Stimulated activated CD4-positive, alpha-beta T cell treated with anti-CD3 and anti-CD28 coated beads, Interleukin-2, amount 100 ng/mL, for 24 hours (primary cell): Measurements from ENCODE around the gene C11orf21.
"Not testable (repeated sequence)": the region's sequence is repeated elsewhere in the genome, so short reads cannot be mapped to it uniquely, and the experiment has no call there.

Experiments
- DNase-seq, 2 donors: peaks; one replicate each; pipeline ENCODE4 v3.0.0-alpha.2; 2020

The C11orf21 gene

GRCh38 chr11:2295971-2296912, 5.5 kb downstream of the C11orf21 start:
- peak in 1 of 2 donors; percentile 14 for DNase-seq

DNA sequence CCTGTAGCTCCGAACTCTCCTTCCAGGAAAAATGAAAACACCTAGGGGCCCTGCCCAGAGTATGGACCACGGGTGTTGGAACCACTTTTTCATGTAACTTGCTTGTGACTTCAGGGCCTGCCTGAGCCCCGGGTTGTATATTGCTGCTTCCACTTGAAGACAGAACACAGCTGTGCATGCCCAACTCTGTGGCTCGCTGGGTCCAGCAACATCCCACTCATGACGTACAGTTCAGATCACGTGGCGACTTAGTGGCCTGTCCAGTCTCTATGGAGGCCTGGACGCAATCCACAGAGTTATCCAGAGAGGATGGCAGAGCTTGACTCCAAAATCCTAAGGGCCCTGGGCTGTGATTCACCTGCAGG, 6.8 kb downstream of the C11orf21 start:
- peak in 1 of 2 donors; percentile 12 for DNase-seq

- DNase-seq: peak in 1 of 2 donors; percentile 17
Measured at GRCh38 chr11:2293984-2294925, 7.5 kb downstream of the C11orf21 start.

GRCh38 chr11:2293531-2293971, 8.2 kb downstream of the C11orf21 start:
- DNase-seq: peak in 1 of 2 donors; percentile 6

- peak in 1 of 2 donors; percentile 12 for DNase-seq
Measured at GRCh38 chr11:2290351-2290841, 11.3 kb downstream of the C11orf21 start.

GRCh38 chr11:2289859-2290258, 11.9 kb downstream of the C11orf21 start:
- no peak for DNase-seq

DNA sequence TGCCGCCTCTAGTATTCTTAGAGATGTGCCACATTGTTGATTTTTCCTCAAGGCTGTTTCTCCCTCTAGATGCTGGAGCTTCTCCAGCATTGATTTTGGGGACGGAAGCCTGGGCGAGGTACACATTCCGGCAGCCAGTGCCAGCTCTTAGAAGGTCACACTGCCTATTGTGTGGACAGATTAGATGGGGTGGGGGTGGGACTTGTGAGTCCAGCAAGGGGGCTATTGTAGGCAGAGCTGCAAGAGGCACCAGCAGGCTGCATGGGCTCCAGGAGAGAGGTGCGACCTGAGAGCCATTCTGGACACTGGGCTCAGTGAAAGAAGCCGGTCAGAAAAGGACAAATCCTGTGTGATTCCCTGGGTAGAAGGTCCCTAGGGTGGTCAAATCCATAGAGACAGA, 12.4 kb downstream of the C11orf21 start:
- no peak for DNase-seq

DNA sequence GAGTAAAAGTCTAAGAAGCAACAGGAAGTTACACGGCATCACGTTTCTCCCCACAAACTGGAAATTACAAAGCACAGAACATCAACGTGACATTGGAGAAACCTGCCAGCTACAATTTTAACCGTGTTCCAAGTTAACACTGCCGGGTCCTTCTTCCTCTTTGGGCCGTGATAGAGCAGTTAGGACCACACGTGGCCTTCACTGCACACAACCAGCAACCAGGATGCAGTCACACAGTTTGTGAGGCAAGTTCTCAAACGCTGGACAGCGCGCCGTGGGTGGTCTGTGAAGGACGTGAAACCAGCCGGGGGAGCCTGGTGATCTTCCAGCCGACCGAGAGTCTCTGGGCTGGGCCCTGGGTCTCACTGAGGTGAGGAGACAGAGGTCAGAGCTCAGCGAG, 14.6 kb downstream of the C11orf21 start:
- DNase-seq: peak in 1 of 2 donors; percentile 9

DNA sequence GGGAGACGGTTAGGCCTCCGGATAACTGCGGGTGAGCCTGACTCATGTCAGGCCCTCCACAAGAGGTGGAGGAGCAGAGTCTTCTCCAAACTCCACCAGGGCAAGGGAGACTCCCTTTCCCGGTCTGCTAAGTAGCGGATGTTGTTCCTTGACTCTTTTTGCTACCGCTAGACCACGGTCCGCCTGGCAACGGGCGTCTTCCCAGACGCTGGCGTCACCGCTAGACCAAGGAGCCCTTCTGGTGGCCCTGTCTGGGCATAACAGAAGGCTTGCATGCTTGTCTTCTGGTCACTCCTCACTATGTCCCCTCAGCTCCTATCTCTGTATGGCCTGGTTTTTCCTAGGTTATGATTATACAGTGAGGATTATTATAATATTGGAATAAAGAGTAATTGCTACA, 15.4 kb downstream of the C11orf21 start:
- not testable (repeated sequence) for DNase-seq

- no peak for DNase-seq
Measured at GRCh38 chr11:2280208-2280607, 21.5 kb downstream of the C11orf21 start.

DNA sequence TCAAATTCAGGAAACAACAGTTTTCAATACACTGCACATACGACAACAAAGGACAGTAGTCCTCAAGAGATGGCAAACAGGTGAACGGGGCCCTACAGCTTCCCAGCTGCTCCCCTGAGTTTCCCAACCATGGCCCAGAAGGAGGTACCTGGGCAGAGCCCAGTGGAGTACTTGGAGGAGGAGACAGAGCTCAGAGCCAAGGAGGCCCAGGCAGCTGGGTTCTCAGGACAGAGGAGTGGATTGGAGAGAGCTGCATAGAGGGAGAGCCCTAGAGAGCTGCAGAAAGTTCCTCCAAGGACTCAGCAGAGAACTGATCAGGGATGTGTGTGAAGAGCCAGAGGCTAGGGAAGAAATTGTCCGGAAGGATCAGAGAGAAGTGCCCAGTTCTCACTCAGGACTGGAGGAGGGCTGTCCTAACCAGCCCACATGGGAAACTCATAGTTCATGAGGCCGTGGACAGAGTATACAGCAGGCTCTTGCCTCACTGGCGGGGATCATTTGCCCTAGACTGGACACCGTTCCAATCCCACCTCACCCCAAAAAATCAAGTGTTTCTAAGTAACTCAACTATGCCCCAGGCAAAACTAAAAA, 23.7 kb downstream of the C11orf21 start:
- DNase-seq: peak in 1 of 2 donors; percentile 11

DNA sequence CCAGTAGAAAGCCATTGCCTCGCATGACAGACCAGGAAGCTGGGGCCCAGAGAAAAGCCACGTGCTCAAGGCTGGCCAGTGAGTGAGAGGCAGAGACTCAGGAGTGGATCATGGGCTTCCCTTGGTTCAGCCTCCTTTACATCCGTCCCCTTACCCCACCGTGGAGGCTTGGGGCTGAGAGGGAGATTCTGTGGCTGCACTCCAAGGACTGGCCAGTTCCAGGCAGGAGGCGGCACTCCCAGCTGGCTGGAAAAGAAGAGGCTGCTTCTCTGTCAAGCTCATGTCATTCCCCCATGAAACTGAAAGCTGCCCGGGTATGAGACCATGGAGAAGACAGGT, 24.7 kb downstream of the C11orf21 start:
- DNase-seq: peak in 1 of 2 donors; percentile 3

GRCh38 chr11:2276280-2277007, 25.3 kb downstream of the C11orf21 start:
- DNase-seq: peak in 1 of 2 donors; percentile 4

DNA sequence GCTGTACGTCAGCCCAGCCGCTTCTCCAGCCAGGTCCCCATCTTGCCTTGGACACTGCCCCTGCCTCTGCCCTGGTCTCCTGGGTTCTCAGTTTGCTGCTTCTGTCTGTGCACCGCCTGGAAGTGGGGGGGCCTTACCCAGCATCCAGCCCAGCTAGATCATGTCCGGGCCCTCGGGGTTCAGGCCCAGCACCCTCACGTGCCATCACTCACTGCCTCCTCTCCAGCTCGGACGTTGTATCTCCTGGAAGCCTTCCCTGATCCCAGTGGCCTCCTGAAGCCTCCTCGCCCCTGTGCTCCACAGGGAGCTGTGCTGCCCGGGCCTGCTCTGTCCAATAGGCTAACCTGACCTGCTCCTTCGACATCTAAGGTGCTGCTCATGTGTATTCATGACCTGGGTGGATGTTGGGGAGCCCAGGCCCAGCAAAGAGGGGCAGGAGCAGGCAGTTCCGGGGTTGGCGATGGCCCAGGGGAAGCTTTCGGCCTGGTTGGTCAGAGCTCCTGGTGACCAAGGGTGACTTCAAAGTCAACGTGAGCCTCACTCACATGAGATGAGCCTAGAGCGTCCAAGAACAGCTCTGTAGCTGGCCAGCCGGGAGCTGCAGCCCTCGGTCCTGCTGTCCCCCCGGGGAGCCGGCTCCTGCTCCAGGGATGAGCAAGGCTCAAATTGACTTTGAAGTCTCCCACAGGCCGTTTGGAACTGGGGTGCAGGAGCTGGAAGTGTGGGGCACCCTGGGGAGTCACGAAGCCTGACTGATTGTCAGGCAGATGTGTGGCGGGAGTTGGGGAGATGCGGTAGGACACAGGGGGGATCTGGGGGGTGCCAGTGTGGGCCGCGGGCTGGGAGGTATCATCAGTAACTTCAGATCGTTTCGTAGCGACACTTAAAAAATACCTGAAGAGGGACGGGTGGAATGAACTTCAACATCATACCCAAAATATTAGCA, 26.1 kb downstream of the C11orf21 start:
- DNase-seq: peak in 1 of 2 donors; percentile 14

DNA sequence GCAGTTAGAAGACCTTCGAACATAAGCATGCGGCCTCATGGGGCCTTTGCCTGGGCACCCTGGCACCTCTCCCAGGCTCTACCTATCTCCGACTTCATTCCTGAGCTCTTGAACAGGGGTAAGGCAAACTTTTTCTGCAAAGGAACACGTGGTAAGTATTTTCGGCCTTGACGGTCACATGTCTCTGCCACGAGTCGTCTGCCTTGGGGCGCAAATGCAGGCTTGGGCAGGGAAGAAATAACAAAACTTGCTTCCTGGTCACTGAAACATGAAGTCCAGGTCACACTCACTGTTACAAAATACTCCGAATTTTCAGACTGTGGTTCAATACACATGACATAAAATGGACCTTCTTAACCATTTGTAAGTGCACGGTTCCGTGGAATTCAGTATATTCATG, 27.9 kb downstream of the C11orf21 start:
- no peak for DNase-seq

GRCh38 chr11:2273311-2273710, 28.4 kb downstream of the C11orf21 start:
- DNase-seq: no peak

GRCh38 chr11:2272946-2273280, 28.8 kb downstream of the C11orf21 start:
- no peak for DNase-seq

GRCh38 chr11:2272228-2272945, 29.3 kb downstream of the C11orf21 start:
- DNase-seq: peak in 1 of 2 donors; percentile 13

GRCh38 chr11:2271327-2272227, 30.1 kb downstream of the C11orf21 start:
- peak in 1 of 2 donors; percentile 15 for DNase-seq

DNA sequence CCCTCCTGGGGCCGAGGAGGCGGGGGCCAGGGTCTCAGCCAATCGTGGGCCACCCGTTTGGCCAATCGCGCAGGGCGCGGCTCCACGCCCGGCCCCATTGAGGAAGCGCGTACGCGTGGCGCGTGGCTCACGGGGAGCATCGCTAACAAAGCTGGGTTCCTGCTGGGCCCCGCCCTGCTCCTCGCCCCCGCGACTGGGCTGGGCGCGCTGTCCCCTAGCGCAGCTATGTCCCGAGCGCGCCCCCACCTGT, 30.7 kb downstream of the C11orf21 start:
- peak; percentile 43 to 45 for DNase-seq
